GM18858 (cell line): ENCODE data around the gene RCAN1.
"Not testable (repeated sequence)": the region's sequence is repeated elsewhere in the genome, so short reads cannot be mapped to it uniquely, and the experiment has no call there.

Source experiments
- ATAC-seq: cut with Tn5 transposase; IDR thresholded peaks from one replicate; pipeline ENCODE4 v1.9.1; 2021; ENCODE audit not compliant: unreplicated experiment

The RCAN1 gene

GRCh38 chr21:34570313-34570712 lies 44.6 kb downstream of the RCAN1 start:
- ATAC-seq = no peak

GRCh38 chr21:34569381-34569979 lies 45.4 kb downstream of the RCAN1 start:
- ATAC-seq = no peak

- not testable (repeated sequence) for ATAC-seq
Measured at GRCh38 chr21:34568801-34569200, 46.1 kb downstream of the RCAN1 start.

- ATAC-seq = no peak
Measured at GRCh38 chr21:34567604-34568155, 47.2 kb downstream of the RCAN1 start.

- no peak for ATAC-seq
Measured at GRCh38 chr21:34565238-34565637, 49.7 kb downstream of the RCAN1 start.

- ATAC-seq = not testable (repeated sequence)
Measured at GRCh38 chr21:34563370-34563769, 51.5 kb downstream of the RCAN1 start.

- no peak for ATAC-seq
Measured at GRCh38 chr21:34561806-34562205, 53.1 kb downstream of the RCAN1 start.

- ATAC-seq = no peak
Measured at GRCh38 chr21:34560609-34561008, 54.3 kb downstream of the RCAN1 start.

GRCh38 chr21:34560021-34560420 lies 54.9 kb downstream of the RCAN1 start:
- no peak for ATAC-seq

GRCh38 chr21:34559089-34559631 lies 55.8 kb downstream of the RCAN1 start:
- no peak for ATAC-seq

GRCh38 chr21:34558166-34558565 lies 56.7 kb downstream of the RCAN1 start:
- ATAC-seq = no peak

- ATAC-seq = no peak
Measured at GRCh38 chr21:34557261-34557660, 57.7 kb downstream of the RCAN1 start.

GRCh38 chr21:34554670-34555069 lies 60.2 kb downstream of the RCAN1 start:
- not testable (repeated sequence) for ATAC-seq

GRCh38 chr21:34554227-34554626 lies 60.7 kb downstream of the RCAN1 start:
- ATAC-seq = no peak

- ATAC-seq = no peak
Measured at GRCh38 chr21:34553151-34553952, 61.6 kb downstream of the RCAN1 start.

- no peak for ATAC-seq
Measured at GRCh38 chr21:34552360-34553098, 62.4 kb downstream of the RCAN1 start.

- ATAC-seq = no peak
Measured at GRCh38 chr21:34550182-34550799, 64.6 kb downstream of the RCAN1 start.

- no peak for ATAC-seq
Measured at GRCh38 chr21:34548781-34549376, 66.0 kb downstream of the RCAN1 start.

- no peak for ATAC-seq
Measured at GRCh38 chr21:34546542-34546941, 68.4 kb downstream of the RCAN1 start.

- ATAC-seq = peak; percentile 86
Measured at GRCh38 chr21:34545079-34545884, 69.6 kb downstream of the RCAN1 start.
